ENCODE measurements around the gene KLHL6.

DNA sequence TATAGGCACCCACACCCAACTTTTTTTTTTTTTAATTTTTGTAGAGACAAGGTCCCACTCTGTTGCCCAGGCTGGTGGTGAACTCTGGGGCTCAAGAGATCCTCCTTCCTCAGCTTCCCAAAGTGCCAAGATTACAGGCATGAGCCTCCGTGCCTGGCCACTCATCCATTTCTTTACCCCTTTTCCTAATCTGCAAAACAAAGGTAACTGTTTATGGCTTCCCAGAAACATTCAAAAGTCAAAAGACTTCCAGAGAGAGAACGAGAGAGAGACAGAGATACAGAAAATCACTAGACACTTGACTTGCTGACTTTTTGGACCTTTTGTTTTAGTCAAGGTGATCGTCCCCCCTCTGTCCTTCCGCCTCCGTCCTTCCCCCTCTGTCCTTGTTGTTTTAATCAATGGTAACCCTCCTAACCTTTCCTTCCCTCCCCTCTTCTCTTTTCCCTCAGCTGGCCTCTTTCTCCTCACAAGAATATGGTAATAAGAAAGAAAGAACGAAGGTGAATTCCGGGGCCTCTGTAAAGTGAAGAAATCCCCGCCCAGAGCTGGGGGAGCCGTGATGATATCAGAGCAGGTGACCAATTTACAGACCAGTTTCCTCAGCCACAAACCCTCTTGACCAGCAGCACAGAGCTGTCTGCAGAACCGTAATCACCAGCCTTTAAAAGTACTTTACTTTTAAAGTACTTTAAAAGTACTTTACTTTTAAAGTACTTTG, 21.9 kb downstream of the KLHL6 start:
- TF ChIP-seq, protein P1, sequence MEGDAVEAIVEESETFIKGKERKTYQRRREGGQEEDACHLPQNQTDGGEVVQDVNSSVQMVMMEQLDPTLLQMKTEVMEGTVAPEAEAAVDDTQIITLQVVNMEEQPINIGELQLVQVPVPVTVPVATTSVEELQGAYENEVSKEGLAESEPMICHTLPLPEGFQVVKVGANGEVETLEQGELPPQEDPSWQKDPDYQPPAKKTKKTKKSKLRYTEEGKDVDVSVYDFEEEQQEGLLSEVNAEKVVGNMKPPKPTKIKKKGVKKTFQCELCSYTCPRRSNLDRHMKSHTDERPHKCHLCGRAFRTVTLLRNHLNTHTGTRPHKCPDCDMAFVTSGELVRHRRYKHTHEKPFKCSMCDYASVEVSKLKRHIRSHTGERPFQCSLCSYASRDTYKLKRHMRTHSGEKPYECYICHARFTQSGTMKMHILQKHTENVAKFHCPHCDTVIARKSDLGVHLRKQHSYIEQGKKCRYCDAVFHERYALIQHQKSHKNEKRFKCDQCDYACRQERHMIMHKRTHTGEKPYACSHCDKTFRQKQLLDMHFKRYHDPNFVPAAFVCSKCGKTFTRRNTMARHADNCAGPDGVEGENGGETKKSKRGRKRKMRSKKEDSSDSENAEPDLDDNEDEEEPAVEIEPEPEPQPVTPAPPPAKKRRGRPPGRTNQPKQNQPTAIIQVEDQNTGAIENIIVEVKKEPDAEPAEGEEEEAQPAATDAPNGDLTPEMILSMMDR (IDR thresholded peaks at IDR 0.05; ENCODE audit: insufficient read depth, low read length): no peak
- TF ChIP-seq GABPA (IDR thresholded peaks at IDR 0.05; ENCODE audit: low read depth) (no peak), POLR2AphosphoS5 (IDR thresholded peaks at IDR 0.05; ENCODE audit: low read depth) (no peak)
